Right hindlimb (tissue), 1 donor: ENCODE measurements around the gene NHS.
"Not testable (repeated sequence)": the region's sequence is repeated elsewhere in the genome, so short reads cannot be mapped to it uniquely, and the experiment has no call there.

ENCODE experiments used
- DNase-seq: peaks from one replicate; pipeline ENCODE4 v3.0.0-alpha.2; 2018

NHS gene

GRCh38 chrX:17405225-17405969 lies 30.4 kb downstream of the NHS start:
- no peak for DNase-seq

- DNase-seq = no peak
Observed at GRCh38 chrX:17409566-17410290, 34.7 kb downstream of the NHS start.

- no peak for DNase-seq
Observed at GRCh38 chrX:17410651-17411050, 35.7 kb downstream of the NHS start.

GRCh38 chrX:17411205-17411604 lies 36.2 kb downstream of the NHS start:
- no peak for DNase-seq

GRCh38 chrX:17412692-17413091 lies 37.7 kb downstream of the NHS start:
- DNase-seq = no peak

GRCh38 chrX:17413228-17413627 lies 38.2 kb downstream of the NHS start:
- no peak for DNase-seq

- no peak for DNase-seq
Observed at GRCh38 chrX:17414027-17414658, 39.1 kb downstream of the NHS start.

- DNase-seq = peak; percentile 24
Observed at GRCh38 chrX:17414839-17415238, 39.8 kb downstream of the NHS start.

- DNase-seq = no peak
Observed at GRCh38 chrX:17415242-17415810, 40.3 kb downstream of the NHS start.

GRCh38 chrX:17417372-17417771 lies 42.4 kb downstream of the NHS start:
- DNase-seq = no peak

GRCh38 chrX:17425136-17425535 lies 50.1 kb downstream of the NHS start:
- no peak for DNase-seq

GRCh38 chrX:17425551-17425950 lies 50.6 kb downstream of the NHS start:
- DNase-seq = no peak

- no peak for DNase-seq
Observed at GRCh38 chrX:17431171-17431570, 56.2 kb downstream of the NHS start.

- no peak for DNase-seq
Observed at GRCh38 chrX:17432158-17432557, 57.2 kb downstream of the NHS start.

GRCh38 chrX:17433965-17434364 lies 59.0 kb downstream of the NHS start:
- DNase-seq = peak; percentile 15

- no peak for DNase-seq
Observed at GRCh38 chrX:17435476-17435875, 60.5 kb downstream of the NHS start.

- no peak for DNase-seq
Observed at GRCh38 chrX:17438221-17438620, 63.2 kb downstream of the NHS start.

- DNase-seq = no peak
Observed at GRCh38 chrX:17440258-17440657, 65.3 kb downstream of the NHS start.

- no peak for DNase-seq
Observed at GRCh38 chrX:17440836-17441235, 65.8 kb downstream of the NHS start.

- no peak for DNase-seq
Observed at GRCh38 chrX:17441965-17442364, 67.0 kb downstream of the NHS start.

- DNase-seq = no peak
Observed at GRCh38 chrX:17442898-17443297, 67.9 kb downstream of the NHS start.

- DNase-seq = no peak
Observed at GRCh38 chrX:17443556-17443955, 68.6 kb downstream of the NHS start.

GRCh38 chrX:17446269-17446668 lies 71.3 kb downstream of the NHS start:
- DNase-seq = not testable (repeated sequence)

GRCh38 chrX:17448188-17448587 lies 73.2 kb downstream of the NHS start:
- no peak for DNase-seq
